OCI-LY7 (cell line): ENCODE measurements around the gene GAREM1. TPM values are rescaled to one million over a fixed set of nuclear protein-coding genes. Genes with fewer than 3 reads are reported as not detected.

Experiments
- BruUV-seq: library from RNA; stranded (reverse); fragments of 400-500 nt; replicated peaks from 2 replicates; lab custom pipeline; 2021; lab: Mats Ljungman, UMichigan
- CTCF ChIA-PET: fragments of 300-600 bp; sonication (Branson Sonifier 250); formaldehyde crosslinking; loops from one replicate; lab custom pipeline; 2022; ENCODE audit warnings: antibody characterized with exemption; ENCODE audit not compliant: unreplicated experiment; lab: Charles Lee
- POLR2A ChIA-PET: fragments of 300-600 bp; sonication (Branson Sonifier 250); formaldehyde crosslinking; loops from one replicate; lab custom pipeline; 2022; ENCODE audit warnings: antibody characterized with exemption; lab: Charles Lee
- DNase-seq: peaks from one replicate; pipeline ENCODE4 v3.0.0-alpha.2; 2015; ENCODE audit warnings: low spot score
- H2AFZ ChIP-seq: fragments of 200-600 bp; sonication (generic), shearing (Covaris generic); 2 replicates; pipeline ENCODE4 v1.6.1; 2014; ENCODE audit warnings: mild to moderate bottlenecking, antibody characterized with exemption, low read length, moderate library complexity
- H3K27ac ChIP-seq: fragments of 200-600 bp; sonication (generic); 2 replicates; pipeline ENCODE4 v1.5.1; 2014; ENCODE audit warnings: mixed run types, low read depth, mild to moderate bottlenecking, moderate library complexity, low read length, inconsistent platforms; ENCODE audit not compliant: poor library complexity, severe bottlenecking
- H3K36me3 ChIP-seq: fragments of 200-600 bp; sonication (generic); 2 replicates; pipeline ENCODE4 v1.6.1; 2014; ENCODE audit warnings: mild to moderate bottlenecking, antibody characterized with exemption, low read length, moderate library complexity, mixed read lengths; ENCODE audit not compliant: insufficient read depth
- H3K4me1 ChIP-seq: fragments of 200-600 bp; sonication (generic); 2 replicates; pipeline ENCODE4 v1.5.1; 2014; ENCODE audit warnings: mild to moderate bottlenecking, low read length; ENCODE audit not compliant: insufficient read depth, poor library complexity, severe bottlenecking
- H3K4me2 ChIP-seq: fragments of 200-600 bp; sonication (generic); 2 replicates; pipeline ENCODE4 v1.6.1; 2014; ENCODE audit warnings: mild to moderate bottlenecking, low read length
- H3K4me3 ChIP-seq: fragments of 200-600 bp; sonication (generic); 2 replicates; pipeline ENCODE4 v1.5.1; 2014; ENCODE audit warnings: mild to moderate bottlenecking, low read depth, low read length; ENCODE audit not compliant: poor library complexity, severe bottlenecking
- H3K79me2 ChIP-seq: fragments of 200-600 bp; sonication (generic); 2 replicates; pipeline ENCODE4 v1.6.1; 2016; ENCODE audit warnings: low read depth, mild to moderate bottlenecking, low read length, moderate library complexity, mixed read lengths; ENCODE audit not compliant: insufficient read depth
- H3K9me2 ChIP-seq: fragments of 200-600 bp; sonication (generic); 2 replicates; pipeline ENCODE4 v1.6.1; 2016; ENCODE audit warnings: mild to moderate bottlenecking, low read length, mixed read lengths; ENCODE audit not compliant: insufficient read depth
- H3K9me3 ChIP-seq: fragments of 200-600 bp; sonication (generic); 2 replicates; pipeline ENCODE4 v1.6.1; 2014; ENCODE audit warnings: mild to moderate bottlenecking, mixed run types, low read length, mixed read lengths
- H4K20me1 ChIP-seq: fragments of 200-600 bp; sonication (generic); 2 replicates; pipeline ENCODE4 v1.6.1; 2014; ENCODE audit warnings: mild to moderate bottlenecking, antibody characterized with exemption, low read length, moderate library complexity, mixed read lengths; ENCODE audit not compliant: insufficient read depth
- CTCF ChIP-seq: fragments of 200-600 bp; sonication (generic); conservative IDR thresholded peaks from 2 replicates; pipeline ENCODE4 v1.5.1; 2014; ENCODE audit warnings: mild to moderate bottlenecking, antibody characterized with exemption, low read length, moderate library complexity, mixed read lengths
- EZH2phosphoT487 ChIP-seq: fragments of 200-600 bp; sonication (generic); IDR thresholded peaks from 2 replicates; pipeline ENCODE4 v1.6.1; 2018; ENCODE audit warnings: low read depth, borderline replicate concordance, mild to moderate bottlenecking, mixed run types, antibody characterized with exemption, low read length, moderate library complexity, mixed read lengths
- intact Hi-C: fragments of 100-400 bp; cut with micrococcal nuclease; formaldehyde crosslinking; loops from one replicate; pipeline ENCODE4 v1.10.0; 2022; ENCODE audit not compliant: unreplicated experiment
- total RNA-seq, 2 experiments: library from RNA; depleted of rRNA in 1 of 2; stranded (reverse); fragments of >200 nt in 1 of 2; shearing (Covaris generic) in 1 of 2; gene quantifications; 2 replicates each; pipeline ENCODE4 v1.2.3, GENCODE V29; 2014 to 2022

The GAREM1 gene
- total RNA-seq, 2 experiments from 2014 or later: 1.0 to 2.7 TPM

DNA sequence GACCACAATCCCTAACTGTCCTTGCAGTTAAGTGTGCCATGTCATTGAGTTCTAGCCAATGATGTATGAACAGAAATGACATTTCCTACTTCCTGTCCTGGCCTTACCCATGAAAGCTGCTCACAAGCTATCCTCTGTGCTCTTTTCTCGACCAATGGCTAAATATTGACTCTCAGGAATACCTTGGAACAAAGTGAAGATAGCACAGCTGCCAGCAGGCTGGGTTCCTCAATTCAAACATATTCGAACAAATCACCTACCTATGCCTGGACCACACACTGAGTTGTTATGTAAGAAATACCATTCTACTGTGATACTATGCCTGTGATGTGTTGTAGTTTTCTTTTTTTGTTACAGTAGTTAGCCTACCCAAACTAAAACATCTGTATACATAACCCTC is 65.1 kb downstream of the GAREM1 start:
- intact Hi-C loops: no loop called here
- CTCF ChIA-PET: no interaction called here
- no TSS peak for BruUV-seq

GRCh38 chr18:32401621-32402020 is 69.1 kb downstream of the GAREM1 start:
- no peaks in the 10 kb centered on the region for H4K20me1 ChIP-seq
- H3K4me2 ChIP-seq: no peak overlapping the region
- no TSS peak for BruUV-seq
- no peak for DNase-seq
- no peaks in the 10 kb centered on the region for H3K4me1 ChIP-seq
- H3K27ac ChIP-seq: no peak overlapping the region
- ChIA-PET POLR2A (no interaction called here), CTCF (no interaction called here)
- H2AFZ ChIP-seq: no peak overlapping the region
- H3K9me2 ChIP-seq: no peaks in the 10 kb centered on the region
- no peak overlapping the region for H3K4me3 ChIP-seq
- no peaks in the 10 kb centered on the region for H3K9me3 ChIP-seq
- TF ChIP-seq EZH2phosphoT487 (no peak), CTCF (no peak)
- no peaks in the 10 kb centered on the region for H3K79me2 ChIP-seq
- no peaks in the 10 kb centered on the region for H3K36me3 ChIP-seq
- intact Hi-C loops: no loop called here

More for the DNA sequence above, 65.1 kb downstream of the GAREM1 start:
- no peaks in the 10 kb centered on the region for H4K20me1 ChIP-seq
- no peaks in the 10 kb centered on the region for H3K79me2 ChIP-seq
- H2AFZ ChIP-seq: no peak overlapping the region
- POLR2A ChIA-PET: no interaction called here
- H3K9me2 ChIP-seq: no peaks in the 10 kb centered on the region
- H3K4me3 ChIP-seq: no peak overlapping the region
- H3K4me2 ChIP-seq: no peak overlapping the region
- no peak overlapping the region for H3K27ac ChIP-seq
- H3K9me3 ChIP-seq: no peaks in the 10 kb centered on the region
- TF ChIP-seq EZH2phosphoT487 (no peak), CTCF (no peak)
- no peaks in the 10 kb centered on the region for H3K4me1 ChIP-seq
- DNase-seq: no peak
- no peaks in the 10 kb centered on the region for H3K36me3 ChIP-seq

GRCh38 chr18:32393407-32393806 is 77.3 kb downstream of the GAREM1 start:
- Histone ChIP-seq H3K9me2 (no peaks in the 10 kb centered on the region), H3K4me2 (no peak overlapping the region), H3K36me3 (no peaks in the 10 kb centered on the region), H3K4me3 (no peak overlapping the region), H3K27ac (no peak overlapping the region), H3K4me1 (no peaks in the 10 kb centered on the region), H3K79me2 (no peaks in the 10 kb centered on the region), H2AFZ (no peak overlapping the region), H4K20me1 (no peaks in the 10 kb centered on the region), H3K9me3 (no peaks in the 10 kb centered on the region)
- ChIA-PET CTCF (interaction anchor here (0.6 kb wide), 1 partner anchor 76 kb away, joined by 3 read pairs; no protein-coding TSS in a partner anchor), POLR2A (interaction anchor here (0.6 kb wide), 1 partner anchor 263 kb away, joined by 3 read pairs; no protein-coding TSS in a partner anchor)
- intact Hi-C loops: no loop called here
- DNase-seq: no peak
- BruUV-seq: no TSS peak
- no peak for TF ChIP-seq CTCF
- TF ChIP-seq EZH2phosphoT487: no peak
